ENCODE data around the gene ACSL6. TPM values are rescaled to one million over a fixed set of nuclear protein-coding genes. Genes with fewer than 3 reads are reported as not detected.

ACSL6 gene
- total RNA-seq, 1 donor from 2014 or later: 0.98 TPM

DNA sequence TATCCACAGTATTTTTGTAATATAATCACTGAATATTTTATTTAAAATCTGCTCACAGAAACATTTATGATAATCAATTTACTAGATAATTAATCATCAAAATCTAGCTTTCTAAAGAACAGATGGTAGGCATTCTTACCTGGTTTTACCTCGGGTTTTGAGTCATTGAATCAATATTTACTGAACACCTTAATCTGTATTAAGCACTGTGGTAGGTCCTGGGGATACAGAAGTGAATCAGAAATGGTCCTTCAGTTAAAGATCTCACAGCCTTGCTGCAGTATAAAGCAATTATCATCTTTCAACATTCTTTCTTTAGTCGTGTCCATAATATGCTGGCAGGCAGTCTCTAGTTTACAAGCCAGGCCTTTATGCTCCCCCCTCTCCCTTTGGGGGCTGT, 64.0 kb downstream of the ACSL6 start:
- Histone ChIP-seq H3K27me3 (no peaks in the 10 kb centered on the region), H3K4me3 (no peak overlapping the region), H3K9me3 (no peaks in the 10 kb centered on the region), H3K27ac (no peak overlapping the region), H3K4me1 (no peaks in the 10 kb centered on the region), H3K36me3 (no peaks in the 10 kb centered on the region)
- intact Hi-C loops (cut with DNase I): no loop called here
- DNase-seq (no peak), ATAC-seq (no peak)
- TF ChIP-seq, protein P1, sequence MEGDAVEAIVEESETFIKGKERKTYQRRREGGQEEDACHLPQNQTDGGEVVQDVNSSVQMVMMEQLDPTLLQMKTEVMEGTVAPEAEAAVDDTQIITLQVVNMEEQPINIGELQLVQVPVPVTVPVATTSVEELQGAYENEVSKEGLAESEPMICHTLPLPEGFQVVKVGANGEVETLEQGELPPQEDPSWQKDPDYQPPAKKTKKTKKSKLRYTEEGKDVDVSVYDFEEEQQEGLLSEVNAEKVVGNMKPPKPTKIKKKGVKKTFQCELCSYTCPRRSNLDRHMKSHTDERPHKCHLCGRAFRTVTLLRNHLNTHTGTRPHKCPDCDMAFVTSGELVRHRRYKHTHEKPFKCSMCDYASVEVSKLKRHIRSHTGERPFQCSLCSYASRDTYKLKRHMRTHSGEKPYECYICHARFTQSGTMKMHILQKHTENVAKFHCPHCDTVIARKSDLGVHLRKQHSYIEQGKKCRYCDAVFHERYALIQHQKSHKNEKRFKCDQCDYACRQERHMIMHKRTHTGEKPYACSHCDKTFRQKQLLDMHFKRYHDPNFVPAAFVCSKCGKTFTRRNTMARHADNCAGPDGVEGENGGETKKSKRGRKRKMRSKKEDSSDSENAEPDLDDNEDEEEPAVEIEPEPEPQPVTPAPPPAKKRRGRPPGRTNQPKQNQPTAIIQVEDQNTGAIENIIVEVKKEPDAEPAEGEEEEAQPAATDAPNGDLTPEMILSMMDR (IDR thresholded peaks at IDR 0.05): no peak

DNA sequence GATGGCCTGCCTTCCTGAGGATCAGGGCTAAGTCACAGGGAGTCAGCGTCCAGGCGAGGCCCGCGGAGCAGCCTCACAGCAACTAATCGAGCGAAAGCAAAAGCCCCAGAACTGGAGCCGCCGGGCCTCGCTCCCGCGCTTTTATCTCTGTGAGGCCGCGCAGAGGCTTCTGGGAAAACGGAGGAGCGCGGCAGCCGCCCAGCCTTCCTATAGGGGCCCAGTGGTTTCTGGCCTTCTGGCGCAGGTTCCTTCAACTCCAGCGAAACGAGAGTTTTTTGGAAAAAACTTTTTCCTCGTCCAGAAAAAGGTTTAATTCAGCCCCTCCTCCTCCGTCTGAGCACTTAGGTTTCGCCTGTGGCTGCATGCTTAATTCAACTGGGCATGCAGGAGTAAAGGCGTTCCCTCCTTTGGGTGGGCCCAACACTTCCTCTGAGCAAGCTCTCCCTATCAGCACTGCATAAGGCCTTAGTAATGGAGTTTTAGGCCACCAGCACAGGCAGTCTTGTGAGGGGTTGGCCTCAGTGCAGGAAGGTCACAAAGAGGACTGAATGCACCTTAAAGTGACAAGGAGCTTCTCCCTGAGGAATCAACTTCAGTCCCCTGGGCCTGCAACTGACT, 65.8 kb downstream of the ACSL6 start, which contains the start of gene MEIKIN:
TSS of gene MEIKIN (minus strand) at position 113 of the 618 bp plus-strand sequence. CDS start 158 bp downstream, outside the sequence.
- no peak within 1 kb of the TSS for H3K4me3 ChIP-seq
- ATAC-seq (no peak), DNase-seq (no peak)
- no peak within 1 kb of the TSS for H3K27ac ChIP-seq
- no peaks in the 10 kb centered on the region for H3K27me3 ChIP-seq
- intact Hi-C loops (cut with DNase I): no loop called here
- no peaks in the 10 kb centered on the region for H3K4me1 ChIP-seq
- TF ChIP-seq, protein P1 (IDR thresholded peaks at IDR 0.05): no peak
- H3K36me3 ChIP-seq: no peaks in the 10 kb centered on the region
- no peaks in the 10 kb centered on the region for H3K9me3 ChIP-seq

GRCh38 chr5:131944702-131945550, 66.5 kb downstream of the ACSL6 start:
- no peaks in the 10 kb centered on the region for H3K9me3 ChIP-seq
- TF ChIP-seq, protein P1 (IDR thresholded peaks at IDR 0.05): no peak
- ATAC-seq (peak; percentile 36), DNase-seq (no peak)
- no peak overlapping the region for H3K27ac ChIP-seq
- H3K4me3 ChIP-seq: no peak overlapping the region
- intact Hi-C loops (cut with DNase I): no loop called here
- no peaks in the 10 kb centered on the region for H3K4me1 ChIP-seq
- H3K27me3 ChIP-seq: no peaks in the 10 kb centered on the region
- no peaks in the 10 kb centered on the region for H3K36me3 ChIP-seq

DNA sequence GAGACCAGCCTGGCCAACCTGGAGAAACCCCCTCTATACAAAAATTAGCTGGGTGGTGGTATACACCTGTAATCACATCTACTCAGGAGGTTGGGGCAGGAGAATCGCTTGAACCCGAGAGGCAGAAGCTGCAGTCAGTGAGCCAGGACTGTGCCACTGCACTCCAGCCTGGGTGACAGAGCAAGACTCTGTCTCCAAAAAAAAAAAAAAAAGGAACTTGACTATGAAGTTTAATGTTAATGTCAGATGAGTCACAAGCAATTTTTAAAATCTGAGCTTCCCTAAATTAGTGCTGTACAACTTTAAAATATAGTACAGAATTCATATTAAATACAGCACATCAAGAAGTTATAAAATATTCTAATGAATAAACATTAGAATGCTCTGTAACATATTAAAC, 67.5 kb downstream of the ACSL6 start:
- intact Hi-C loops (cut with DNase I): no loop called here
- Histone ChIP-seq H3K27ac (no peak overlapping the region), H3K4me3 (no peak overlapping the region), H3K4me1 (no peaks in the 10 kb centered on the region), H3K36me3 (no peaks in the 10 kb centered on the region), H3K27me3 (no peaks in the 10 kb centered on the region), H3K9me3 (no peaks in the 10 kb centered on the region)
- ATAC-seq (peak; percentile 35), DNase-seq (no peak)
- TF ChIP-seq, protein P1 (IDR thresholded peaks at IDR 0.05): no peak

DNA sequence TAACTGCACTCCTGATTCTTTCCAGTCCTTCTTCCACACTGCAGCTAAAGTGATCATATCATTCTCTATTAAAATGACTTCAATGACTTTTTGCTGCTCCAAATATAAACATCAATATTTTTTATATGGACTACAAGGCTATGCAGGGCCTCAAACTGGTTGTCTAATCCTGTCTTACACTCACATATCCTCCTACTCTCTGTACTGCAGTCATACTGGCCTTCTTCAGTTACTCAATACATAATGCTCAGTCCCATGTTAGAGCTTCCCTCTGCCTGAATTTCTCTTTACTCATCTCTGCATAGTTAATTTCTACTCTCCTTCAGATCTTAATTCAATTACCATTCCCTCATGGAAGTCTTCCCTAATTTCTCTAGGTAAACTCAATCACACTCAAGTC, 69.4 kb downstream of the ACSL6 start:
- TF ChIP-seq, protein P1 (IDR thresholded peaks at IDR 0.05): no peak
- H3K36me3 ChIP-seq: no peaks in the 10 kb centered on the region

More for the DNA sequence above, 69.4 kb downstream of the ACSL6 start:
- Histone ChIP-seq H3K27me3 (no peaks in the 10 kb centered on the region), H3K4me1 (no peaks in the 10 kb centered on the region), H3K4me3 (no peak overlapping the region), H3K9me3 (no peaks in the 10 kb centered on the region), H3K27ac (no peak overlapping the region)
- intact Hi-C loops (cut with DNase I): no loop called here
- peak; percentile 46 for ATAC-seq
- no peak for DNase-seq
